ENCODE data around the gene TSPAN10.

The TSPAN10 gene

DNA sequence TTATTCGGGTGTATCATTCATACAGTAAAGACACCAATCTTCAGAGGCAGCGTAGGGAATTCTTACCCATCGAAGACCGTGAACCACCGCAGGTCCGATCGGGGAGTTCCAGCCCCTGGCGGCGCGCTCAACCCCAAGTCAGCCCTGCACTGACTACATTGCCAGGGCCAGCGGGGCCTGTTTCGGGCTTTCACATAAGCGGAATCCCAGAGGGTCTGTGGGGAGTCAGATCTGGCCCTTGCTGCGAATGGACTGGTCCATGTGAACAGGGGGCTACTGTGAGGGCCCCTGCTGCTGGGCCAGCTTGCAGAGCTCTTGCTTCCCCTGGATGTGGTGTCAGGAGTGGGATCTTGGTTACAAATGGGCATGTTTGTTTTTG lies 11.7 kb downstream of the TSPAN10 start:
- Histone ChIP-seq H3K36me3 (ENCODE audit: insufficient read depth, low read length) (no peaks in the 10 kb centered on the region), H3K27ac (ENCODE audit: low read depth, low read length) (no peak overlapping the region), H3K4me3 (ENCODE audit: low read depth, low read length) (no peak overlapping the region), H2AFZ (ENCODE audit: low read length, unreplicated experiment) (no peak overlapping the region), H3K4me1 (ENCODE audit: control insufficient read depth, insufficient read depth, low read length, unreplicated experiment) (peaks cover 5% of the 10 kb centered on the region), H3K79me2 (ENCODE audit: control insufficient read depth, insufficient read depth, low read length, unreplicated experiment) (no peaks in the 10 kb centered on the region), H3K27me3 (ENCODE audit: insufficient read depth, low read length) (peaks cover 18% of the 10 kb centered on the region)

DNA sequence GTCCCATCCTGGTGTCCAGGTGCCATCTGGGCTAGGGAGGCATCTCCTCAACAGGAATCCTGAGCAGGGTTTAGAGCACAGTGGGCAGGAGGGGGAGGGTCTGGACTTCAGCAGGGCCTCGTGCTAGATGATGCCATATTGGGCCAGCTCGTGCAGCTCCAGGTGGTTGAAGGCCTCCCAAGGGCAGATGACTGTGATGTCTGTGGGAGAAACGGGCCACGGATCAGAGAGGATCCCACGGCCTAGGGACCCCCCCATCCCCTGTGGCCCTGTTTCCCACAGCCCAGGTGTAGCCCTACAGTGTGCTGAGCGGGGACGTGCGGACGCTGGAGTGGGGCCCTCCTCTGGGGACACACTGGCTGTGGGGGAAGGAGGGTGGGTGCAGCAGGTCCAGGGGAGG lies 14.0 kb downstream of the TSPAN10 start:
- Histone ChIP-seq H3K79me2 (ENCODE audit: control insufficient read depth, insufficient read depth, low read length, unreplicated experiment) (no peaks in the 10 kb centered on the region), H2AFZ (ENCODE audit: low read length, unreplicated experiment) (no peak overlapping the region), H3K36me3 (ENCODE audit: insufficient read depth, low read length) (no peaks in the 10 kb centered on the region), H3K4me3 (ENCODE audit: low read depth, low read length) (no peak overlapping the region), H3K27ac (ENCODE audit: low read depth, low read length) (no peak overlapping the region), H3K27me3 (ENCODE audit: insufficient read depth, low read length) (peaks cover 18% of the 10 kb centered on the region), H3K4me1 (ENCODE audit: control insufficient read depth, insufficient read depth, low read length, unreplicated experiment) (peaks cover 5% of the 10 kb centered on the region)

DNA sequence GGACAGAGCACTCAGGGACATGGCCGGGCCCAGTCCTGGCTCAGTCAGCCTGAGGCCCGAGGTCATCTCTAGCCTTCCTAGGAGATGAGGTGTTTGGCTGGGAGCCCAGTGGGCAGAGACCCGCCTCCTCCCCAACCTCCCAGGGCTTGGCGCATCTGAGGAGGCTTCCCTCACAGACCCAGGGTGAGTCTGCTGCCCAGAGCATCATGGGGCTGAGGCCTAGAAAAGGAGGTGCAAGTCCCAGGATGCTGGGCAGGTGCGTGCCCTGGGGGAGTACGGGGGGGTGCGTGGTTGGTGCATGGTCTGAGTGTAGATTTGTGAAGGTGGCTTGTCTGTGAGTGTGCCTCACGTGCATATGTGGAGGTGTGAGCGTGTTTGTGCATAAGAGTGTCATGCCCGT lies 14.7 kb downstream of the TSPAN10 start:
- no peak overlapping the region for H3K27ac ChIP-seq (ENCODE audit: low read depth, low read length)
- no peak overlapping the region for H2AFZ ChIP-seq (ENCODE audit: low read length, unreplicated experiment)
- no peaks in the 10 kb centered on the region for H3K36me3 ChIP-seq (ENCODE audit: insufficient read depth, low read length)
- no peaks in the 10 kb centered on the region for H3K79me2 ChIP-seq (ENCODE audit: control insufficient read depth, insufficient read depth, low read length, unreplicated experiment)
- H3K27me3 ChIP-seq (ENCODE audit: insufficient read depth, low read length) = peaks cover 18% of the 10 kb centered on the region
- H3K4me1 ChIP-seq (ENCODE audit: control insufficient read depth, insufficient read depth, low read length, unreplicated experiment) = peaks cover 5% of the 10 kb centered on the region
- no peak overlapping the region for H3K4me3 ChIP-seq (ENCODE audit: low read depth, low read length)

DNA sequence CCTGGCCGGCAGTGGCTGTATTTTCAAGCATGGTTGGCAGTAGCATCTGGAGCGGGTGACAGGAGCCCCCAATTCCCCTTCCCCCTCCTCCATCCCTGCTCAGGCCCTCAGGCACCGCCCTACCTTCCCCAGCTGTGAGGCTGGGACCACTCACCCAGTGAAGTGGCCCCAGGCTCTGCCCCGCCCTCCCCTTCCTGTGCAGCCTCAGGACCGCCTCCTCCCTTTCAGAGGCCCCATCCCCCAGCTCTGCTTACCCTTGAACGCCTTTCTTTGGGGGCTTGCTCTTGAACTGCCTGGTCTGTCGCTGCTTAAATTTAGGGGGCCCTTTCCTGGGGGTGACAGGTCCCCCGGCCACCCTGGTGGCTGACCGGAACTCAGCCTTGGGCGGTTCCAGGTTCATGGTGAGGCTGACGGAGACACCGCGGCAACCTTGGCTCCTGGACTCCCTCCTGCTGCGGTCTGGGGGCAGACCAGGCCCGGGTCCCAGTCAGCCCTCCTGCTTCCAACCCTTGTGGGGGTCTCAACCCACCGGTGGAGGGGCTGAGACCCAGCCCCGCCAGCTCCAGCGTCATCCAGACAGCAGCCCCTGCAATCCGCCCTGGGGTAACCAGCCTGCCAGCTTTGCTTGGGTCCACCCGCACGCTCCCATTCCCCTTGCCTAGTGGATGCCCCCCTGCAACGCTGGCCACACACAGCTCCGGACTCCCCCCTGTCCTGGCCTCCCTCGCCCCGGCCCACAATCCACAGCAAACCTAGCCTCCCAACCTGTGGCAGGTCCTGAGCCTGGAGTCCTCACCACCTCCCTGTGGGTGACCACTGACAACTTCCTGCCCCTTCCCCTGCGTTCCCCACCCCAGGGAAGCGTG lies 16.1 kb downstream of the TSPAN10 start:
- H2AFZ ChIP-seq (ENCODE audit: low read length, unreplicated experiment) = no peak overlapping the region
- peaks cover 5% of the 10 kb centered on the region for H3K4me1 ChIP-seq (ENCODE audit: control insufficient read depth, insufficient read depth, low read length, unreplicated experiment)
- H3K79me2 ChIP-seq (ENCODE audit: control insufficient read depth, insufficient read depth, low read length, unreplicated experiment) = no peaks in the 10 kb centered on the region
- no peaks in the 10 kb centered on the region for H3K36me3 ChIP-seq (ENCODE audit: insufficient read depth, low read length)
- H3K27me3 ChIP-seq (ENCODE audit: insufficient read depth, low read length) = peaks cover 9% of the 10 kb centered on the region
- no peak overlapping the region for H3K27ac ChIP-seq (ENCODE audit: low read depth, low read length)
- H3K4me3 ChIP-seq (ENCODE audit: low read depth, low read length) = no peak overlapping the region

DNA sequence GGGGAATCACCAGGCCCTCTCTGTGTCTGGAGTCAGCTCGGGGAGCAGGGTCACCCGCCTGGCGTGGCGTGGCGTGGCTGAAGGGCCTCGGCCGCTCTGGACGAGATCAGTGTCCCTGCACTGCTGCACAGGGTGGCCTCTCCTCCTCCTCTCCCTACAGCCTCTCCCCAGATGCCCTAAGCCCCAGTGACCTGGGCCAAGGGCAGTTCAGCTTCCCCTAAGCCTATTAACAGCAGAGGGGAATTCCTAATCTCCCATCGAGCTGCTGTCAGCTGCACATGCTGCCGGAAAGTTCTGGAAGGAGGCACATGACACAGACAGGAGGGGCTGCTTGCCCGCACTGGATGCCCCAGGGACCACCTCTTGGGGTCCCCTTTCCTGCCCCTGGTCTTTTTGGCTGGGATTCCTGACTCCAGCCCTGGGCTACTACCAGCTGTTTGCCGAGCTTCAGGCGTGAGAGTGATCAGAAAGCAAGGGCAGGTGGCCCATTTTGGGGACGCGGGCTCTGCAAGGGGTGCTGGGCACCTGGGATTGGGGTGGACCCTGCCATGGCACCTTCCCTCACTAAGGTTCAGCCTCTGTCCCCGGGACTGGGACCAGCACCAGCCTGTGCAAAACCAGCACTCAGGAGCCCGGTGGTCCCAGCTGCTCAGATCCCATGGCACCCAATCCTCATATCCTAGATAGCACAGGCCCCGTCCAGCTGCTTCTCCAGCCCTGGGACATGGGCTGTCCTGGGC lies 18.6 kb downstream of the TSPAN10 start:
- Histone ChIP-seq H2AFZ (ENCODE audit: low read length, unreplicated experiment) (no peak overlapping the region), H3K4me3 (ENCODE audit: low read depth, low read length) (no peak overlapping the region), H3K79me2 (ENCODE audit: control insufficient read depth, insufficient read depth, low read length, unreplicated experiment) (no peaks in the 10 kb centered on the region), H3K27ac (ENCODE audit: low read depth, low read length) (no peak overlapping the region), H3K36me3 (ENCODE audit: insufficient read depth, low read length) (no peaks in the 10 kb centered on the region), H3K27me3 (ENCODE audit: insufficient read depth, low read length) (no peaks in the 10 kb centered on the region), H3K4me1 (ENCODE audit: control insufficient read depth, insufficient read depth, low read length, unreplicated experiment) (peaks cover 5% of the 10 kb centered on the region)

DNA sequence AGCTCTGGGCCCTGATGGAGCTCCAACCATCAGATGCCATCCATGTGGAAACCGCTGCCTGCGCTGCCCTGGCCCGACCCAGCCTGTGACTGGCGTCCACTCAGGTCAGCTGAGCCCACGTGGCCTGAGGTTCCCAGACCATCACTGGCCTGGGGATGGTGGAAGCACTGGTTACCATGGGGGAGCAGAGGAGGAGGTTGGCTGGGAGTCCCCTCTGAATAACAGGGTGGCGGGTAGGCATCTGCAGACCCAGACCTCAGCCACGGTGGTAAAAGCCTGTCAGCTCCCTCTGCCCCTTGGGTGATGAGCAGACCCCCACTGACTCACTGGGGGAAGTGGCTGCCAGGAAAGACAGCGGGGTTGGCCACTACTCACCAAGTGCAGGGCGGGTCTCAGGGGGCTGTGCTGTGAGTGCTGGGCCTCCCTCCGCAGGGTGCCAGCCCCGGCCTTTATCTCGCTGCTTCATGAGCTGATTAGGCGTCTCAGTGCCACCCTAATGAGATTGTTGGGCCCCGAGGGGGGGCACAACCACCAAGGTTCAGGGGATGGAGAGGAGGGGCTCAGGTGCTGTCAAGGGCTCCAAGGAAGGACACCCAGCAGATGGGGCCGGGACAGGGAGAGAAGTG lies 19.2 kb downstream of the TSPAN10 start, which contains the start of gene PDE6G:
PDE6G (minus strand) TSS at position 425 of the 626 bp plus-strand sequence. CDS start 3,237 bp downstream, outside the sequence.
- no peak within 1 kb of the TSS for H2AFZ ChIP-seq (ENCODE audit: low read length, unreplicated experiment)
- no peaks in the 10 kb centered on the region for H3K27me3 ChIP-seq (ENCODE audit: insufficient read depth, low read length)
- peaks cover 3% of the 10 kb centered on the region for H3K4me1 ChIP-seq (ENCODE audit: control insufficient read depth, insufficient read depth, low read length, unreplicated experiment)
- no peak within 1 kb of the TSS for H3K27ac ChIP-seq (ENCODE audit: low read depth, low read length)
- H3K36me3 ChIP-seq (ENCODE audit: insufficient read depth, low read length) = no peaks in the 10 kb centered on the region
- H3K79me2 ChIP-seq (ENCODE audit: control insufficient read depth, insufficient read depth, low read length, unreplicated experiment) = no peaks in the 10 kb centered on the region
- no peak within 1 kb of the TSS for H3K4me3 ChIP-seq (ENCODE audit: low read depth, low read length)

DNA sequence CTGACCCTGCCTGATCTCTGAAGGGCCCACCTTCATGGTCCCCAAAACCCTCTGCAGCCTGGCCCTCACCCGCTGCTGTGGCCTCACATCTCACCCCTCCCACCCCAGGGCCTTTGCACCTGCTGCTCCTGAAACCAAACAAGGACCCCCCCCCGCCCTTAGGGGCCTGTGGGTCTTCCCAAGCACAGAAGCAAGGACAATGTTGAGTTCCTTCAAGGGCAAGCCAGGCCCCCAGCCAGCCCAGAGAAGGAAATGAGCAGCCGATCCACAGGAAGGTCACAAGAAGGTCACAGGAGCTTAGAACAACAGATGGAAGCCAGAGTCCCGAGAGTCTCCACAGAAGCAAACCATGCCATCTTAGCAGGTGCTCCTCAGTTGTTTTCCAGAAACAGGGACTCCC lies 19.8 kb downstream of the TSPAN10 start:
- Histone ChIP-seq H3K79me2 (ENCODE audit: control insufficient read depth, insufficient read depth, low read length, unreplicated experiment) (no peaks in the 10 kb centered on the region), H3K27ac (ENCODE audit: low read depth, low read length) (no peak overlapping the region), H3K27me3 (ENCODE audit: insufficient read depth, low read length) (no peaks in the 10 kb centered on the region), H3K4me3 (ENCODE audit: low read depth, low read length) (no peak overlapping the region), H2AFZ (ENCODE audit: low read length, unreplicated experiment) (no peak overlapping the region), H3K4me1 (ENCODE audit: control insufficient read depth, insufficient read depth, low read length, unreplicated experiment) (no peaks in the 10 kb centered on the region), H3K36me3 (ENCODE audit: insufficient read depth, low read length) (no peaks in the 10 kb centered on the region)

DNA sequence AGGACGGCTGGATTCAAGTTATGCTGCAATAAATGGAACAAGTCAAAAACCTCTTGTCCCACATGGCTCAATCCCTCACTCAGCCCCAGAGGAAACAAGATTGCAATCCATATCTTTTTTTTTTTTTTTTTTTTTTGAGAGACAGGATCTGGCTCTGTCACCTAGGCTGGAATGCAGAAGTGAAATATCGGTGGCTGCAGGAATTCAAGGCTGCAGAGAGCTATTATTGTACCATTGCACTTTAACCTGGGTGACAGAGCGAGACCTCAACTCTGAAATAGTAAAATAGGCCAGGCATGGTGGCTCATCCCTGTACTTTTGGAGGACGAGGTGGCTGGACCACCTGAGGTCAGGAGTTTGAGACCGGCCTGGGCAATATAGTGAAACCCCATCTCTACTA lies 22.0 kb downstream of the TSPAN10 start:
- no peak overlapping the region for H2AFZ ChIP-seq (ENCODE audit: low read length, unreplicated experiment)
- no peaks in the 10 kb centered on the region for H3K79me2 ChIP-seq (ENCODE audit: control insufficient read depth, insufficient read depth, low read length, unreplicated experiment)
- no peaks in the 10 kb centered on the region for H3K36me3 ChIP-seq (ENCODE audit: insufficient read depth, low read length)
- no peaks in the 10 kb centered on the region for H3K4me1 ChIP-seq (ENCODE audit: control insufficient read depth, insufficient read depth, low read length, unreplicated experiment)
- H3K4me3 ChIP-seq (ENCODE audit: low read depth, low read length) = no peak overlapping the region
- H3K27me3 ChIP-seq (ENCODE audit: insufficient read depth, low read length) = no peaks in the 10 kb centered on the region
- no peak overlapping the region for H3K27ac ChIP-seq (ENCODE audit: low read depth, low read length)

DNA sequence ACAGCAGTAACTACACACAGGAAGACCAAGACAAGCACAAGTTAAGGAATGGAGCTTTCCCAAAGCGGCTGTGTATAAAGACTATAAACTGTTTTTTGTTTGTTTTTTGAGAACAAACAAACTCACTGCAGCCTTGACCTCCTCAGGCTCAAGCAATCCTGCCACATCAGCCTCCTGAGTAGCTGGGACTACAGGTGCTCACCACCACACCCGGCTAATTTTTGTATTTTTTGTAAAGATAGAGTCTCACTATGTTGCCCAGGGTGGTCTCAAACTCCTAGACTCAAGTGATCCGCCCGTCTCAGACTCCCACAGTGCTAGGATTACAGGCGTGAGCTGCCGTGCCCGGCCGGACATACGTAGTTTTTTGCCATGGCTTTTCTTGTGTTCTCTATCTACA lies 23.4 kb downstream of the TSPAN10 start:
- Histone ChIP-seq H3K4me1 (ENCODE audit: control insufficient read depth, insufficient read depth, low read length, unreplicated experiment) (peaks cover 6% of the 10 kb centered on the region), H3K27ac (ENCODE audit: low read depth, low read length) (no peak overlapping the region)

DNA sequence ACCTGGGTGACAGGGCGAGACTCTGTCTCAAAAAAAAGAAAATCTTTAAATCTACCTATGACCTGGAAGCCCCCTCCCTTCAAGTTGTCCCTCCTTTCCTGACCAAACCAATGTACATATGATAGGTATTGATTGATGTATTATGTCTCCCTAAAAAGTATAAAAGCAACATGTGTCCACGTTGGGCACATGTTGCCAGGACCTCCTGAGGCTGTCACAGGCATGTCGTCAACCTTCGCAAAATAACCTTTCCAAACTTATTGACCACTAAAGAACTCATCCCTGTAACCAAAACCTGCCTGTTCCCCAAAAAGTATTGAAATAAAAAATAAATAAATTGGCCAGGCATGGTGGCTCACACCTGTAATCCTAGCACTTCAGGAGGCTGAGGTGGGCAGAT lies 25.0 kb downstream of the TSPAN10 start:
- no peaks in the 10 kb centered on the region for H3K27me3 ChIP-seq (ENCODE audit: insufficient read depth, low read length)
- no peak overlapping the region for H2AFZ ChIP-seq (ENCODE audit: low read length, unreplicated experiment)
- H3K79me2 ChIP-seq (ENCODE audit: control insufficient read depth, insufficient read depth, low read length, unreplicated experiment) = peaks cover 16% of the 10 kb centered on the region
- no peak overlapping the region for H3K4me3 ChIP-seq (ENCODE audit: low read depth, low read length)
- H3K4me1 ChIP-seq (ENCODE audit: control insufficient read depth, insufficient read depth, low read length, unreplicated experiment) = peaks cover 9% of the 10 kb centered on the region
- H3K36me3 ChIP-seq (ENCODE audit: insufficient read depth, low read length) = no peaks in the 10 kb centered on the region
- H3K27ac ChIP-seq (ENCODE audit: low read depth, low read length) = no peak overlapping the region

More for the DNA sequence above, 23.4 kb downstream of the TSPAN10 start:
- H2AFZ ChIP-seq (ENCODE audit: low read length, unreplicated experiment) = no peak overlapping the region
- H3K36me3 ChIP-seq (ENCODE audit: insufficient read depth, low read length) = no peaks in the 10 kb centered on the region
- H3K79me2 ChIP-seq (ENCODE audit: control insufficient read depth, insufficient read depth, low read length, unreplicated experiment) = peaks cover 9% of the 10 kb centered on the region
- H3K27me3 ChIP-seq (ENCODE audit: insufficient read depth, low read length) = no peaks in the 10 kb centered on the region
- H3K4me3 ChIP-seq (ENCODE audit: low read depth, low read length) = no peak overlapping the region
